OCI-LY1 (cell line): ENCODE results near the gene METTL9.

Experiments used
- H2AFZ ChIP-seq: fragments of 200-600 bp; sonication (generic), shearing (Covaris generic); 2 replicates; pipeline ENCODE4 v1.6.0; 2014; ENCODE audit warnings: antibody characterized with exemption, mild to moderate bottlenecking, low read length
- H3F3A ChIP-seq: fragments of 200-600 bp; sonication (generic), shearing (Covaris generic); 2 replicates; pipeline ENCODE4 v1.6.0; 2014; ENCODE audit warnings: mild to moderate bottlenecking, antibody characterized with exemption, low read length, moderate library complexity; ENCODE audit not compliant: insufficient read depth
- H3K27ac ChIP-seq: fragments of 200-600 bp; sonication (generic); 2 replicates; pipeline ENCODE4 v1.5.1; 2014; ENCODE audit warnings: low read length, mixed run types, mild to moderate bottlenecking, low read depth; ENCODE audit not compliant: poor library complexity, severe bottlenecking
- H3K27me3 ChIP-seq: fragments of 200-600 bp; sonication (generic); 2 replicates; pipeline ENCODE4 v1.6.0; 2014; ENCODE audit warnings: antibody characterized with exemption, mild to moderate bottlenecking, low read length, moderate library complexity; ENCODE audit not compliant: insufficient read depth
- H3K36me3 ChIP-seq: fragments of 200-600 bp; sonication (generic); 2 replicates; pipeline ENCODE4 v1.6.1; 2014; ENCODE audit warnings: mild to moderate bottlenecking, antibody characterized with exemption, low read length, moderate library complexity, mixed read lengths; ENCODE audit not compliant: insufficient read depth
- H3K4me1 ChIP-seq: fragments of 200-600 bp; sonication (generic); 2 replicates; pipeline ENCODE4 v1.5.1; 2014; ENCODE audit warnings: mild to moderate bottlenecking, low read length, moderate library complexity; ENCODE audit not compliant: insufficient read depth, severe bottlenecking
- H3K4me2 ChIP-seq: fragments of 200-600 bp; sonication (generic), shearing (Covaris generic); 2 replicates; pipeline ENCODE4 v1.6.1; 2014; ENCODE audit warnings: low read length
- H3K4me3 ChIP-seq: fragments of 200-600 bp; sonication (generic); 2 replicates; pipeline ENCODE4 v1.5.1; 2014; ENCODE audit warnings: low read length, low read depth, mild to moderate bottlenecking, mixed read lengths; ENCODE audit not compliant: poor library complexity, severe bottlenecking
- H3K79me2 ChIP-seq: fragments of 200-600 bp; shearing (Covaris generic); 2 replicates; pipeline ENCODE4 v1.6.1; 2016; ENCODE audit warnings: mixed run types, low read length, mixed read lengths; ENCODE audit not compliant: insufficient read depth
- H3K9ac ChIP-seq: fragments of 200-600 bp; sonication (generic), shearing (Covaris generic); 2 replicates; pipeline ENCODE4 v1.6.1; 2014; ENCODE audit warnings: mild to moderate bottlenecking, low read length, mixed read lengths
- H3K9me2 ChIP-seq: fragments of 200-600 bp; sonication (generic), shearing (Covaris generic); 2 replicates; pipeline ENCODE4 v1.6.1; 2014; ENCODE audit warnings: low read depth, mild to moderate bottlenecking, low read length, mixed read lengths
- H3K9me3 ChIP-seq: fragments of 200-600 bp; shearing (Covaris generic); 2 replicates; pipeline ENCODE4 v1.6.1; 2014; ENCODE audit warnings: low read length, mixed read lengths
- H4K20me1 ChIP-seq: fragments of 200-600 bp; sonication (generic), shearing (Covaris generic); 2 replicates; pipeline ENCODE4 v1.6.0; 2016; ENCODE audit warnings: mild to moderate bottlenecking, low read length; ENCODE audit not compliant: insufficient read depth
- EZH2 ChIP-seq: fragments of 200-600 bp; sonication (generic), shearing (Covaris generic); IDR thresholded peaks from 2 replicates; pipeline ENCODE4 v1.8.0; 2017; ENCODE audit warnings: borderline replicate concordance, mixed run types, mild to moderate bottlenecking, antibody characterized with exemption, low read length, moderate library complexity, mixed read lengths
- TF ChIP-seq, protein P1 (sequence below): fragments of 200-600 bp; sonication (generic), shearing (Covaris generic); IDR thresholded peaks from 2 replicates; pipeline ENCODE4 v1.5.1; 2017; ENCODE audit warnings: mild to moderate bottlenecking, antibody characterized with exemption, low read length, moderate library complexity, mixed read lengths

Gene METTL9

DNA sequence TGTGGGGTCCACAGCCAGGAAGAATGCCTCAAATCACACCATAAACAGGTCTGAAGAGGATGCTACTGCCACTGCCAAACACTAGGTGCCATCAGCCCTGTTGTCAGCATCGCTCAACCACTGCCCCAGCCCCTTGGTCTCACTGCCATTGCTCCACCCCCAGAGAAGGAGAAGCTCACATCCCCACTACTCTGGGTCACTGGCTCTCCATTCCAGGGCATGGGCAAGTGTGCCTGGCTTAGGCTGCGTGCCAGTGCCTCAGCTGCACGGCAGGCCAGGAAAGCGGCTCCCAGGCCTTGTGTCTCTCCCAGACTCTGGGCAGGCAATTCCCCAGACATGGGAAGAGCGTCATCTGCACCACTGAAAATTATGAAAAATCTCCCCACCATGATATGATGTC is 54.2 kb downstream of the METTL9 start:
- Histone ChIP-seq H3K4me3 (no peak overlapping the region), H3K9me2 (no peaks in the 10 kb centered on the region), H3K4me1 (peaks cover 46% of the 10 kb centered on the region), H3K36me3 (peaks cover 21% of the 10 kb centered on the region; the same call in 1 of the 2 replicates), H3K9me3 (no peaks in the 10 kb centered on the region), H3K4me2 (no peak overlapping the region), H3K9ac (no peak overlapping the region), H3F3A (peaks cover 10% of the 10 kb centered on the region), H3K79me2 (no peaks in the 10 kb centered on the region), H4K20me1 (no peaks in the 10 kb centered on the region), H3K27ac (no peak overlapping the region), H2AFZ (no peak overlapping the region), H3K27me3 (no peaks in the 10 kb centered on the region)
- TF ChIP-seq, protein P1, sequence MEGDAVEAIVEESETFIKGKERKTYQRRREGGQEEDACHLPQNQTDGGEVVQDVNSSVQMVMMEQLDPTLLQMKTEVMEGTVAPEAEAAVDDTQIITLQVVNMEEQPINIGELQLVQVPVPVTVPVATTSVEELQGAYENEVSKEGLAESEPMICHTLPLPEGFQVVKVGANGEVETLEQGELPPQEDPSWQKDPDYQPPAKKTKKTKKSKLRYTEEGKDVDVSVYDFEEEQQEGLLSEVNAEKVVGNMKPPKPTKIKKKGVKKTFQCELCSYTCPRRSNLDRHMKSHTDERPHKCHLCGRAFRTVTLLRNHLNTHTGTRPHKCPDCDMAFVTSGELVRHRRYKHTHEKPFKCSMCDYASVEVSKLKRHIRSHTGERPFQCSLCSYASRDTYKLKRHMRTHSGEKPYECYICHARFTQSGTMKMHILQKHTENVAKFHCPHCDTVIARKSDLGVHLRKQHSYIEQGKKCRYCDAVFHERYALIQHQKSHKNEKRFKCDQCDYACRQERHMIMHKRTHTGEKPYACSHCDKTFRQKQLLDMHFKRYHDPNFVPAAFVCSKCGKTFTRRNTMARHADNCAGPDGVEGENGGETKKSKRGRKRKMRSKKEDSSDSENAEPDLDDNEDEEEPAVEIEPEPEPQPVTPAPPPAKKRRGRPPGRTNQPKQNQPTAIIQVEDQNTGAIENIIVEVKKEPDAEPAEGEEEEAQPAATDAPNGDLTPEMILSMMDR: no peak; the same call in 1 of the 2 replicates
- TF ChIP-seq EZH2: no peak

DNA sequence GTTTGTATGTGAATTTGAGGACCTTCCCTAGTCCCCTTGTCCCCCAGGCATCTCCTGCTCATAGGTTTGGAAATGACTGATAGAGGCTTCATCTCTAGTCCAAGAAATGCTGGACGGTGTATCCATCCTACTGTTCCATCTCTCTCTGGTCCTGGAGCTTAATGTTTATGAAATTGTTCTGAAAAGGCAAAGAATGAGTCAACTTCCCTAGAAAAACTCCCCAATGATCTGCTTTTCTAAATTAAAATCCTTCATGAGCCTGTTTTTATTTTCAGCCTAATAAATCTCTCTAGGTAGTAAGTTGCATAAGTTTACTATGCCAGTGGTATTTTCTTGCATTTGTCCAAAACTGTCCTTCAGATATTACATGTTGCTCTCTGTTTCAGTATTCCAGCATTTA is 55.1 kb downstream of the METTL9 start:
- H3K9me2 ChIP-seq: no peaks in the 10 kb centered on the region
- H3K4me1 ChIP-seq: peaks cover 37% of the 10 kb centered on the region
- peak overlapping the region; percentile 28 for H3K27ac ChIP-seq

DNA sequence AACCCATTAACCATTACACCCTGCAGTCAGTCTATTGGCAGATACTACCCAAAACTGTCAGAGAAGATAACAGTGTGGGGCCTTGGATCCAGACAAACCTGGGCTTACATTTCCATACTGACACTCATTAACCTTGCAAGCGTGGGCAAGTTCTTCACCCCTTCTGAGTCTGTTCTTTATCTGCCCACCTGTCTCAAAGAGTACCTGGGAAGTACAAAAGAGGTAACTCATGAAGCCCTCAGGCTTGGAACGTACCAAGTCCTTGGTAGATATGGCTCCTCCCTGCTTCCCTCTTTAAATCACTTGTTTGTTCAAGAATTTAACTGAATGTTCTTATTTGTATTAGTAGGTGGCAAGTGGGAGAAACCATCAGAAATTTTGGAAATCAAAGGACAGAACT is 55.5 kb downstream of the METTL9 start:
- no peaks in the 10 kb centered on the region for H3K27me3 ChIP-seq
- no peak for TF ChIP-seq EZH2
- TF ChIP-seq, protein P1: no peak
- no peaks in the 10 kb centered on the region for H3K9me2 ChIP-seq
- peaks cover 34% of the 10 kb centered on the region for H3K4me1 ChIP-seq
- no peak overlapping the region for H3K4me3 ChIP-seq
- H2AFZ ChIP-seq: no peak overlapping the region
- H3K36me3 ChIP-seq: peaks cover 21% of the 10 kb centered on the region; the same call in 1 of the 2 replicates
- H3K79me2 ChIP-seq: no peaks in the 10 kb centered on the region
- H3K9ac ChIP-seq: no peak overlapping the region
- H3K9me3 ChIP-seq: no peaks in the 10 kb centered on the region
- peak overlapping the region; percentile 28 for H3K27ac ChIP-seq
- H3K4me2 ChIP-seq: no peak overlapping the region
- H4K20me1 ChIP-seq: no peaks in the 10 kb centered on the region
- H3F3A ChIP-seq: peaks cover 10% of the 10 kb centered on the region

More for the DNA sequence above, 55.1 kb downstream of the METTL9 start:
- no peak for TF ChIP-seq EZH2
- TF ChIP-seq, protein P1: no peak
- Histone ChIP-seq H2AFZ (no peak overlapping the region), H3K9me3 (no peaks in the 10 kb centered on the region), H3K4me2 (no peak overlapping the region), H3F3A (peaks cover 10% of the 10 kb centered on the region), H3K4me3 (no peak overlapping the region), H3K9ac (no peak overlapping the region), H3K79me2 (no peaks in the 10 kb centered on the region), H3K36me3 (peaks cover 21% of the 10 kb centered on the region; the same call in 1 of the 2 replicates), H4K20me1 (no peaks in the 10 kb centered on the region), H3K27me3 (no peaks in the 10 kb centered on the region)
